Measurements from ENCODE around the gene NDST4.
A peak's percentile ranks its signal among the peaks of the same experiment; 100 is the strongest.

Gene NDST4

DNA sequence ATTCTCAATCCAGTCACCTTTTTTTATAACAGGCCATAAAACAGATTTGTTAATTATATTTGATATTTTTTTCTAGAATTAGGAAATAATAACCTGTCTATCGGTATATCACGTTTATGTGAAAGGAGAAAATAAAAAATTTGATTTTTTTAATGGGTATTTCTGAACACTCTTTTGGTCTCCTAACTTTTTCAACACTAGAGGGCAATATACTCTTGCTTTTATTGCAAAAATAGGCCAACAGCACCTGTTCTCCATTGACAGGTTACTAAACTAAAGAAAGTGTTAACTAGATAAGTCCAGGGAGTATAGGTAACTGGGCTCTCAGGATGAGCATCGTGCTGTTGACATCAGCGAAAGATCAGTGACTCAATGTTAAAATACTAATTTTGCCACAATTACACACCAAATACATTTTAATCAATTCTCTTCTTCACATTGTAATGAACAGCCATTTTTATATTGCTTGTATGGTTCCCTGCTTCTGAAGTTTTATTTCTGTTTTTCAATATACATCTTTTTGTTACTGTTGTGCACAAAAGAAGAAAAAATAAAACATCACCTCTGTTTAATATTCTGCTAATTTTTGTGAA lies 22.8 kb downstream of the NDST4 start:
- TF ChIP-seq EP300 (IDR thresholded peaks at IDR 0.05; ENCODE audit: borderline replicate concordance) (no peak), RAD21 (IDR thresholded peaks at IDR 0.05; ENCODE audit: low read depth) (peak; percentile 67)

- TF ChIP-seq FOXM1 (IDR thresholded peaks at IDR 0.05; ENCODE audit: borderline replicate concordance, low read depth) (no peak), NFIC (IDR thresholded peaks at IDR 0.05) (no peak), EGR1 (IDR thresholded peaks at IDR 0.05) (no peak), TCF12 (IDR thresholded peaks at IDR 0.05; ENCODE audit: low read depth) (no peak), CEBPB (IDR thresholded peaks at IDR 0.05) (no peak), RAD21 (IDR thresholded peaks at IDR 0.05; ENCODE audit: low read depth) (no peak), CREB1 (IDR thresholded peaks at IDR 0.05; ENCODE audit: low read depth) (no peak), TEAD4 (IDR thresholded peaks at IDR 0.05) (no peak), YY1 (IDR thresholded peaks at IDR 0.05; ENCODE audit: low read depth) (no peak), ZBTB7A (IDR thresholded peaks at IDR 0.05; ENCODE audit: low read depth) (no peak)
- TF ChIP-seq, protein P1, sequence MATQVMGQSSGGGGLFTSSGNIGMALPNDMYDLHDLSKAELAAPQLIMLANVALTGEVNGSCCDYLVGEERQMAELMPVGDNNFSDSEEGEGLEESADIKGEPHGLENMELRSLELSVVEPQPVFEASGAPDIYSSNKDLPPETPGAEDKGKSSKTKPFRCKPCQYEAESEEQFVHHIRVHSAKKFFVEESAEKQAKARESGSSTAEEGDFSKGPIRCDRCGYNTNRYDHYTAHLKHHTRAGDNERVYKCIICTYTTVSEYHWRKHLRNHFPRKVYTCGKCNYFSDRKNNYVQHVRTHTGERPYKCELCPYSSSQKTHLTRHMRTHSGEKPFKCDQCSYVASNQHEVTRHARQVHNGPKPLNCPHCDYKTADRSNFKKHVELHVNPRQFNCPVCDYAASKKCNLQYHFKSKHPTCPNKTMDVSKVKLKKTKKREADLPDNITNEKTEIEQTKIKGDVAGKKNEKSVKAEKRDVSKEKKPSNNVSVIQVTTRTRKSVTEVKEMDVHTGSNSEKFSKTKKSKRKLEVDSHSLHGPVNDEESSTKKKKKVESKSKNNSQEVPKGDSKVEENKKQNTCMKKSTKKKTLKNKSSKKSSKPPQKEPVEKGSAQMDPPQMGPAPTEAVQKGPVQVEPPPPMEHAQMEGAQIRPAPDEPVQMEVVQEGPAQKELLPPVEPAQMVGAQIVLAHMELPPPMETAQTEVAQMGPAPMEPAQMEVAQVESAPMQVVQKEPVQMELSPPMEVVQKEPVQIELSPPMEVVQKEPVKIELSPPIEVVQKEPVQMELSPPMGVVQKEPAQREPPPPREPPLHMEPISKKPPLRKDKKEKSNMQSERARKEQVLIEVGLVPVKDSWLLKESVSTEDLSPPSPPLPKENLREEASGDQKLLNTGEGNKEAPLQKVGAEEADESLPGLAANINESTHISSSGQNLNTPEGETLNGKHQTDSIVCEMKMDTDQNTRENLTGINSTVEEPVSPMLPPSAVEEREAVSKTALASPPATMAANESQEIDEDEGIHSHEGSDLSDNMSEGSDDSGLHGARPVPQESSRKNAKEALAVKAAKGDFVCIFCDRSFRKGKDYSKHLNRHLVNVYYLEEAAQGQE (IDR thresholded peaks at IDR 0.05; ENCODE audit: low read depth) = no peak
- TF ChIP-seq, protein P2, sequence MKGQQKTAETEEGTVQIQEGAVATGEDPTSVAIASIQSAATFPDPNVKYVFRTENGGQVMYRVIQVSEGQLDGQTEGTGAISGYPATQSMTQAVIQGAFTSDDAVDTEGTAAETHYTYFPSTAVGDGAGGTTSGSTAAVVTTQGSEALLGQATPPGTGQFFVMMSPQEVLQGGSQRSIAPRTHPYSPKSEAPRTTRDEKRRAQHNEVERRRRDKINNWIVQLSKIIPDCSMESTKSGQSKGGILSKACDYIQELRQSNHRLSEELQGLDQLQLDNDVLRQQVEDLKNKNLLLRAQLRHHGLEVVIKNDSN (IDR thresholded peaks at IDR 0.05) = no peak
Observed at GRCh38 chr4:115082633-115083032, 30.8 kb downstream of the NDST4 start.

GRCh38 chr4:115076691-115077090 lies 36.7 kb downstream of the NDST4 start:
- no peak for TF ChIP-seq CEBPB (IDR thresholded peaks at IDR 0.05)
- TF ChIP-seq NFIC (IDR thresholded peaks at IDR 0.05) = no peak
- TF ChIP-seq TAF1 (IDR thresholded peaks at IDR 0.05; ENCODE audit: low read depth) = no peak
- TF ChIP-seq, protein P1 (IDR thresholded peaks at IDR 0.05; ENCODE audit: low read depth) = no peak
- no peak for TF ChIP-seq RAD21 (IDR thresholded peaks at IDR 0.05; ENCODE audit: low read depth)
- no peak for TF ChIP-seq TEAD4 (IDR thresholded peaks at IDR 0.05)
- no peak for TF ChIP-seq CREB1 (IDR thresholded peaks at IDR 0.05; ENCODE audit: low read depth)
- no peak for TF ChIP-seq EP300 (IDR thresholded peaks at IDR 0.05; ENCODE audit: borderline replicate concordance)
- TF ChIP-seq ZBTB7A (IDR thresholded peaks at IDR 0.05; ENCODE audit: low read depth) = no peak
- no peak for TF ChIP-seq YY1 (IDR thresholded peaks at IDR 0.05; ENCODE audit: low read depth)
- TF ChIP-seq EGR1 (IDR thresholded peaks at IDR 0.05) = no peak
- TF ChIP-seq FOXM1 (IDR thresholded peaks at IDR 0.05; ENCODE audit: borderline replicate concordance, low read depth) = no peak
- no peak for TF ChIP-seq TCF12 (IDR thresholded peaks at IDR 0.05; ENCODE audit: low read depth)
- TF ChIP-seq, protein P2 (IDR thresholded peaks at IDR 0.05) = no peak
- TF ChIP-seq, protein P3, sequence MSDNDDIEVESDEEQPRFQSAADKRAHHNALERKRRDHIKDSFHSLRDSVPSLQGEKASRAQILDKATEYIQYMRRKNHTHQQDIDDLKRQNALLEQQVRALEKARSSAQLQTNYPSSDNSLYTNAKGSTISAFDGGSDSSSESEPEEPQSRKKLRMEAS (IDR thresholded peaks at IDR 0.05) = no peak

- TF ChIP-seq FOXM1 (IDR thresholded peaks at IDR 0.05; ENCODE audit: borderline replicate concordance, low read depth) = no peak
- no peak for TF ChIP-seq RAD21 (IDR thresholded peaks at IDR 0.05; ENCODE audit: low read depth)
- TF ChIP-seq, protein P1 (IDR thresholded peaks at IDR 0.05; ENCODE audit: low read depth) = no peak
- TF ChIP-seq TCF12 (IDR thresholded peaks at IDR 0.05; ENCODE audit: low read depth) = no peak
- TF ChIP-seq TEAD4 (IDR thresholded peaks at IDR 0.05) = no peak
- no peak for TF ChIP-seq EGR1 (IDR thresholded peaks at IDR 0.05)
- TF ChIP-seq EP300 (IDR thresholded peaks at IDR 0.05; ENCODE audit: borderline replicate concordance) = no peak
- TF ChIP-seq YY1 (IDR thresholded peaks at IDR 0.05; ENCODE audit: low read depth) = no peak
- no peak for TF ChIP-seq TAF1 (IDR thresholded peaks at IDR 0.05; ENCODE audit: low read depth)
- TF ChIP-seq NFIC (IDR thresholded peaks at IDR 0.05) = no peak
- TF ChIP-seq, protein P2 (IDR thresholded peaks at IDR 0.05) = no peak
- TF ChIP-seq ZBTB7A (IDR thresholded peaks at IDR 0.05; ENCODE audit: low read depth) = no peak
- no peak for TF ChIP-seq CREB1 (IDR thresholded peaks at IDR 0.05; ENCODE audit: low read depth)
- TF ChIP-seq CEBPB (IDR thresholded peaks at IDR 0.05) = no peak
Observed at GRCh38 chr4:115058533-115058932, 54.9 kb downstream of the NDST4 start.

All from Ishikawa (cell line).